ENCODE results near the gene NRF1. TPM values are rescaled to one million over a fixed set of nuclear protein-coding genes. Genes with fewer than 3 reads are reported as not detected.

NRF1 gene
- total and polyA plus RNA-seq, 5 donors = 5.7 to 20.0 (median 18.8) TPM

DNA sequence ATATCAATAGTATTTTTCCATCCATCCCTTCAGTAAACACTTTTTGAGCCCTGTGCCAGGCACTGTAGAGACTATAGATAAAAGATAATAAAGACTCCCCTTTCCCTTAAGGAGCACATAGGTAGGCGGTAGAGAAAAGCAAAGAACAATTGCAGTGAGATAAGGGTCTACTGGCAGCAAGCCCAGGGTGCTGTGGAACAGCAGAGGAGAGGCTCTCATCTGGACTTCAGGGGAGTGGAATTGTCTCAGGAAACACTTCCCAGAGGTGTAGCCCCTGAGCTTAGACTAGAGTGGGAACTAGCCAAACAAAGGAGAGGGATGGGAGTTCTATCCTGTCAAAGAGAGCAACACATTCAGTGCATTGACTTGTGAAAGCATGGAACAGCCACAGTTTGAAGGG, 102.0 kb downstream of the NRF1 start:
- intact Hi-C loops (cut with DNase I) = no loop called here
- no peak overlapping the region for H3K27ac ChIP-seq (ENCODE audit: low read length)
- H3K4me1 ChIP-seq (ENCODE audit: control insufficient read depth, insufficient read depth, low read length) = no peaks in the 10 kb centered on the region
- H3K27me3 ChIP-seq (ENCODE audit: control insufficient read depth, insufficient read depth) = no peaks in the 10 kb centered on the region
- ATAC-seq (peak in 1 of 2 donors; percentile 64), DNase-seq (peak in 2 of 3 donors; percentile 17 to 33)
- H3K9me3 ChIP-seq (ENCODE audit: control insufficient read depth, low read length) = no peaks in the 10 kb centered on the region
- WGBS = 56% methylated on average over 1 of the region's 1 CpG
- H3K4me3 ChIP-seq (ENCODE audit: low read length) = no peak overlapping the region

DNA sequence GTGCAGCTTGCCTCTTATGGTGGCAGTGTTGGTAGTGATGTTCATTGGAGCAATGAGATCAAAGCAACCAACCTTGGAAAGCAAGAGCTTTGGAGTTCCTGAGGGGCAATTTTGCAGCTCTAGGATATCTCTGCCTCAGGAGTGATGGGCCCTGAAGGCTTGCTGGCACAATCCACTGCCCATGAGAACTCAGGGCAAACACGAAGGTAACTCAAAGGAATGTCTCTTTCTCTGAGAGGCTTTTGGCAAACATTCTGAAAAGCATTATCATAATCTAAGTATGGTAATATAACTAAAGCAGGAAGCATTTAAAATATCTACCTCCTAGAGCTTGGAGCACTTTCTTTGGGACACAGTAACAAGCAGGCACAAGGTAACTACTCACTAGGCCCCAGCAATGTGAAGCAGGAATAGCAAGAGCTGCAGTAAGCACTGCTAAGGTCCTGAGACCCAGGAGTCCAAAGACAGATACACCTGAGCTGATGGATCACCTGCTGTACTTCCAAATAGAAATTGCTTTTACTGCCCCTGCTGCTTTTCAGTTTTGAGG, 103.1 kb downstream of the NRF1 start:
- intact Hi-C loops (cut with DNase I) = no loop called here
- Histone ChIP-seq H3K27me3 (ENCODE audit: control insufficient read depth, insufficient read depth) (no peaks in the 10 kb centered on the region), H3K4me3 (ENCODE audit: low read length) (no peak overlapping the region), H3K4me1 (ENCODE audit: control insufficient read depth, insufficient read depth, low read length) (no peaks in the 10 kb centered on the region), H3K27ac (ENCODE audit: low read length) (no peak overlapping the region), H3K9me3 (ENCODE audit: control insufficient read depth, low read length) (no peaks in the 10 kb centered on the region)
- WGBS = 86% methylated on average over 1 of the region's 1 CpG
- ATAC-seq (no peak), DNase-seq (no peak)

DNA sequence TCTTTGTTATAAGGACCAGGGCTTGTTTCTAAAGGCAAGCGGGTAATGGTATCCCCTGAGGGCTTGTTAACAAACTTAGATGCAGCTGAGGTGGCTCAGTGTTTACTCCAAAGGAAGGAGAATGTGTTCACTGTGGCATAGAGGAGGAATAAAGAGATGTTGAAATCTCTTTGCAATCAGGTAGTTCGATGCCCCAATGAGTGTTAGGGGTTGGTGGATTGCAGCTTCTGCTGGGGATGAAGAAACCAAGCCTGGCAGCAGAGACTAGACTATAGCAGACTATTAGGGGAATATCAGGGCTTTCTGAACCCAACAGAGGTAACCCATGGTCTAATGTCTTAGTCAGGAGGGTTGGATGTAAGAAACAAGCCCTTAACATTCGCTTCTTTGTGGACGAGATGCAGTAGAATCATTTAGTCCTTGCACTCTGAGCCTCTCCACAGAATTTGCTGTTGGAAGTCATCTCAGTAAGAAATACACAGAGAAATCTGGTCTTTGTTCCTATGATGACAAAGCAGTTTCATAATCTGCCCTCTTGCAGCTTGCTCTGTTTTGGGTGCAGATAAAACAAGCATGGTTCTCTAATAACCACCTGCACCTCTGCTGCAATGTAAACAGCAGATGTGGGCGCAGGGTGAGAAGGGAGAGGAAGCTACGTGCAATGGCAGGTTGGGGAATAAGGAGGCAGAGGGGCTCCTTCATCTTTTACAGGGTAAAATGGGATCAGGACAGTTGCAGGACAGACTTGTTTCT, 108.6 kb downstream of the NRF1 start:
- Histone ChIP-seq H3K27ac (ENCODE audit: low read length) (no peak overlapping the region), H3K9me3 (ENCODE audit: control insufficient read depth, low read length) (no peaks in the 10 kb centered on the region), H3K4me3 (ENCODE audit: low read length) (no peak overlapping the region), H3K27me3 (ENCODE audit: control insufficient read depth, insufficient read depth) (no peaks in the 10 kb centered on the region), H3K4me1 (ENCODE audit: control insufficient read depth, insufficient read depth, low read length) (no peaks in the 10 kb centered on the region)
- ATAC-seq (no peak), DNase-seq (no peak)
- 86% methylated on average over 6 of the region's 6 CpGs for WGBS
- intact Hi-C loops (cut with DNase I) = no loop called here

- no peak overlapping the region for H3K4me3 ChIP-seq (ENCODE audit: low read length)
- H3K4me1 ChIP-seq (ENCODE audit: control insufficient read depth, insufficient read depth, low read length) = no peaks in the 10 kb centered on the region
- intact Hi-C loops (cut with DNase I) = no loop called here
- no peak overlapping the region for H3K27ac ChIP-seq (ENCODE audit: low read length)
- WGBS = 65% methylated on average over 1 of the region's 1 CpG
- ATAC-seq = no peak
- H3K9me3 ChIP-seq (ENCODE audit: control insufficient read depth, low read length) = no peaks in the 10 kb centered on the region
- DNase-seq = no peak
- H3K27me3 ChIP-seq (ENCODE audit: control insufficient read depth, insufficient read depth) = no peaks in the 10 kb centered on the region
These were observed 109.5 kb downstream of the NRF1 start for GRCh38 chr7:129721068-129721467.

- no peaks in the 10 kb centered on the region for H3K9me3 ChIP-seq (ENCODE audit: control insufficient read depth, low read length)
- ATAC-seq (no peak), DNase-seq (no peak)
- WGBS = 97% methylated on average over 1 of the region's 1 CpG
- H3K27ac ChIP-seq (ENCODE audit: low read length) = no peak overlapping the region
- H3K4me3 ChIP-seq (ENCODE audit: low read length) = no peak overlapping the region
- no peaks in the 10 kb centered on the region for H3K4me1 ChIP-seq (ENCODE audit: control insufficient read depth, insufficient read depth, low read length)
- no peaks in the 10 kb centered on the region for H3K27me3 ChIP-seq (ENCODE audit: control insufficient read depth, insufficient read depth)
- intact Hi-C loops (cut with DNase I) = no loop called here
These were observed 112.2 kb downstream of the NRF1 start for GRCh38 chr7:129723679-129724078.

DNA sequence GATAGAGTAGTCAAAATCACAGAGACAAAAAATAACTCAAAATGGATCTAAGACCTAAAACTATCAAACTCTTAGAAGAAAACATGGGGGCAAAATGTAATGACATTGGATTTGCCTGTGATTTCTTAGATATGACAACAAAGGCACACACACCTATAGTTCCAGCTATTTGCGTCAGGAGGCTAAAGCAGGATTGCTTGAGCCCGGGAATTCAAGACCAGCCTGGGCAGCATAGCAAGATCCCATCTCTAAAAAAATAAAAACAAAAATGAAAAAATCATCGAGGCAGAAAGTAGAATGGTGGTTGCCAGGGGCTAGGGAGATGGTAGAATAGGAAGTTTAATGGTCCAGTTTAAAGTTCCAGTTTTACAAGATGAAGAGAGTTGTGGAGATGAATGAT, 113.3 kb downstream of the NRF1 start:
- over 99% methylated on average over 3 of the region's 3 CpGs for WGBS
- ATAC-seq = no peak
- H3K27ac ChIP-seq (ENCODE audit: low read length) = no peak overlapping the region

DNA sequence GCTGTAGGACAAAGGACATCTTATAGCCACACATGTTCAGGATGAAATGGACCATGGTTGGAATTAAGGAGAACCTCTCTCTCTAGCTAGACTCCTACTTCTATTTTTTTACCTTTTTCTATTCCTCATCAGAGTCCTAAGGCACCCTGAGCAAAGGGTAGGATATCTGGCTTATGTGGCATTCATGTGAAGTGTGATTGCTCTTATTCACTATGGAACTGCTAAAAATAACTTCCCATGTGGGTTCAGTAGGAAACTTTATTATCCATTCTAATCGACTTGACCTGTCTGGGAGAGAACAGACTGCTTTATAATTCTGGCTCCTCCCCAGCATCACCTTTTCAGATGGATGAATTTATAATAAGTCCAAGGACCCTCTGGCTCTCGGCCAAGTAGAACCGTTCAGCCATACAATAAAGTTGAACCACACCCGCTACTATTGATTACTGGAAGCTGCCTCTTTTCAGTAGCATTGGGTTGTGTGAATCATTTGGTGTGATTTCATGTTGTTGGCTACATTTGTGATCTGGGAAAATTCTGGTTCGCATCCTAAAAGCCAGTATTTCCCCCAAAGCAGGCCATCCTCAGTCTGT, 117.5 kb downstream of the NRF1 start:
- DNase-seq (no peak), ATAC-seq (no peak)
- Histone ChIP-seq H3K4me1 (ENCODE audit: control insufficient read depth, insufficient read depth, low read length) (peaks cover 5% of the 10 kb centered on the region), H3K9me3 (ENCODE audit: control insufficient read depth, low read length) (no peaks in the 10 kb centered on the region), H3K4me3 (ENCODE audit: low read length) (no peak overlapping the region), H3K27me3 (ENCODE audit: control insufficient read depth, insufficient read depth) (no peaks in the 10 kb centered on the region), H3K27ac (ENCODE audit: low read length) (no peak overlapping the region)
- WGBS = 63% methylated on average over 5 of the region's 5 CpGs
- intact Hi-C loops (cut with DNase I) = no loop called here

More for the DNA sequence above, 113.3 kb downstream of the NRF1 start:
- H3K4me3 ChIP-seq (ENCODE audit: low read length) = no peak overlapping the region
- peaks cover 5% of the 10 kb centered on the region for H3K4me1 ChIP-seq (ENCODE audit: control insufficient read depth, insufficient read depth, low read length)
- H3K27me3 ChIP-seq (ENCODE audit: control insufficient read depth, insufficient read depth) = no peaks in the 10 kb centered on the region
- no peak for DNase-seq
- intact Hi-C loops (cut with DNase I) = no loop called here
- H3K9me3 ChIP-seq (ENCODE audit: control insufficient read depth, low read length) = no peaks in the 10 kb centered on the region

DNA sequence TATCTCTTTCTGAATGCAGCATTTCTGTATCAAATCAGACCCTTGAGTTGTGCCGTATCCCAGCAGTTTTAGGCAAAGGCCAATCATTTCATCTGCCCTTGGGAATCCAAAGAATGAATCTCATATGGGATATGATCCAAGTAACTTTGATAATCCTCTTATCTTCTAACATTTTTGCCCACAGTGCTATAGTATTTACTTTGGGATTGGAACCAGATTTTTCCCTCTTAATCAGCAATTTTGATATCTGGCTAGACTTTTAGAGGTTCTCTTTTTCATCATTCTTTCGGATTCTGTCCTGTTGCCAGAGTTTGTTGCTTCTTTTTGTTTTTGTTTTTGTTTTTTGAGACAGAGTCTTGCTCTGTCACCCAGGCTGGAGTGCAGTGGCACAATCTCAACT, 118.0 kb downstream of the NRF1 start:
- ATAC-seq = no peak
- whole genome bisulfite sequencing = 56% methylated on average over 2 of the region's 2 CpGs

GRCh38 chr7:129730159-129730558, 118.6 kb downstream of the NRF1 start:
- no peak overlapping the region for H3K4me3 ChIP-seq (ENCODE audit: low read length)
- H3K27me3 ChIP-seq (ENCODE audit: control insufficient read depth, insufficient read depth) = no peaks in the 10 kb centered on the region
- ATAC-seq (no peak), DNase-seq (no peak)
- H3K9me3 ChIP-seq (ENCODE audit: control insufficient read depth, low read length) = no peaks in the 10 kb centered on the region
- no peak overlapping the region for H3K27ac ChIP-seq (ENCODE audit: low read length)
- 83% methylated on average over 3 of the region's 3 CpGs for WGBS
- intact Hi-C loops (cut with DNase I) = no loop called here
- H3K4me1 ChIP-seq (ENCODE audit: control insufficient read depth, insufficient read depth, low read length) = peaks cover 5% of the 10 kb centered on the region

More for the DNA sequence above, 118.0 kb downstream of the NRF1 start:
- Histone ChIP-seq H3K4me1 (ENCODE audit: control insufficient read depth, insufficient read depth, low read length) (peaks cover 5% of the 10 kb centered on the region), H3K27ac (ENCODE audit: low read length) (no peak overlapping the region), H3K9me3 (ENCODE audit: control insufficient read depth, low read length) (no peaks in the 10 kb centered on the region), H3K4me3 (ENCODE audit: low read length) (no peak overlapping the region), H3K27me3 (ENCODE audit: control insufficient read depth, insufficient read depth) (no peaks in the 10 kb centered on the region)
- intact Hi-C loops (cut with DNase I) = no loop called here
- no peak for DNase-seq

- intact Hi-C loops (cut with DNase I) = no loop called here
These were observed 122.9 kb downstream of the NRF1 start for GRCh38 chr7:129734400-129734799.

DNA sequence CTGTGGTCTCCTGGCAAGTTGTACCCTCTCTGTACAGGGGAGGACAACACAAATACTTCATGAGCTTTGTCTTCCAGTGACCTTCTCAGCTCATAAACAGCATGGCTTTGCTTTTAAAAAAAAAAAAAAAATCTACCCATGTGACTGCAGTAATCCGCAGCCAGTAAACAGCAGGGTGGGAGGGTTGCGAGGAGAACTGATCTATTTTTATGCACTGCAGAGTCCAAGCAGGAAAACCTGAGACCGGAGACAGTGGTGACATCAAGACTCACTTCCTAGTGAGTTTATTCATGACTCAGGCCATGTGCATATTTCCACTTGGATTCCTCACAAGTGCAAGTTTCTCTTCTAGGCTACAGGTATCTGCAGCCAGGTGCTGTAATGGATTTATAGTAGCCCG, 127.9 kb downstream of the NRF1 start:
- peak overlapping the region; percentile 78 for H3K27ac ChIP-seq (ENCODE audit: low read length)
- DNase-seq (no peak), ATAC-seq (peak; percentile 77 to 87)
- intact Hi-C loops (cut with DNase I) = no loop called here
- peaks cover 13% of the 10 kb centered on the region for H3K4me1 ChIP-seq (ENCODE audit: control insufficient read depth, insufficient read depth, low read length)
- H3K27me3 ChIP-seq (ENCODE audit: control insufficient read depth, insufficient read depth) = no peaks in the 10 kb centered on the region
- H3K4me3 ChIP-seq (ENCODE audit: low read length) = no peak overlapping the region
- WGBS = 36% methylated on average over 4 of the region's 4 CpGs
- H3K9me3 ChIP-seq (ENCODE audit: control insufficient read depth, low read length) = no peaks in the 10 kb centered on the region

More at GRCh38 chr7:129734400-129734799, 122.9 kb downstream of the NRF1 start:
- no peak for ATAC-seq
- Histone ChIP-seq H3K27me3 (ENCODE audit: control insufficient read depth, insufficient read depth) (no peaks in the 10 kb centered on the region), H3K4me1 (ENCODE audit: control insufficient read depth, insufficient read depth, low read length) (peaks cover under 1% of the 10 kb centered on the region), H3K4me3 (ENCODE audit: low read length) (no peak overlapping the region), H3K9me3 (ENCODE audit: control insufficient read depth, low read length) (no peaks in the 10 kb centered on the region), H3K27ac (ENCODE audit: low read length) (no peak overlapping the region)
- WGBS = 72% methylated on average over 5 of the region's 5 CpGs
- DNase-seq = no peak

All from right cardiac atrium (tissue), 5 donors.